Endometrium (tissue), 2 donors: ENCODE measurements around the gene TENM4.

Experiments
- FAIRE-seq: peaks from 2 replicates; lab custom pipeline; 2012; peaks lifted over from hg19 to GRCh38; lab: Jason Lieb, UNC
- donor health status: control.
- donor health status: control.

TENM4 gene

DNA sequence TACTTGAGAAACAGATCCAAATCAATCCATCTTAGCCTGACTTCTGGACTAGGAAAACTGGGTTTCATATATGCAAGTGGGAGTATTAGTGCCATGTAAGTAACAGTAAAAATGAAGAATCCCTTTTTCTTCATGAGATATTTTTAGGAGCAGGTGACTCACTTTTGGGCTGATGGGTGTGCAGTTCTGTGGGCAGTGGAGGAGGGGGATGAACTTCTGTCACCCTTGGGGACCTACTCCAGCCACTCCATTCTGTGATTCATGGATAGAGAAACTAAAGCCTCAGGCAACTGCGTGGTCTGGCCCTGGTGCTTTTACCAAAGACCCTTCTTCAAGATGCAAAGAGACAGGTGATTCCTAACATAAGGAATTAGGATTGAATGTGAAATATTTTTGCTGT is 657.5 kb downstream of the TENM4 start:
- no peak for FAIRE-seq

DNA sequence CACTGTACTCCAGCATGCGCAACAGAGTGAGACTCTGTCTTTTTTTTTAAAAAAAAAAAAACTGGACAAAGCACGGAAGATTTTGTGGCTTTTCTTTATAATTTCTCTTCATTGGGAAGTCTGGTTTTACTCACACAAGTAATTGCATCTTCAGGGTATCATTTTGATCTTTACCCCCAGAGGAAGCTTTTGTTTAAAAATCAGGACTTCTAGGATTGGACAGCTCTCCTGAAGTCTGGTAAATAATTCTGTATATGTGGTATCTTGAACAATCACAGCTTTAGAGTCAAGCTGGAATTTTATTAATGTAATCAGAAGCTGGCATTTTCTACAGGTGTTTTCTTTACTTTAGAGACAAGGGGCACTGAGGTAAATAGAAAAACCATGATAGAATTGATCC is 658.1 kb downstream of the TENM4 start:
- FAIRE-seq: no peak

DNA sequence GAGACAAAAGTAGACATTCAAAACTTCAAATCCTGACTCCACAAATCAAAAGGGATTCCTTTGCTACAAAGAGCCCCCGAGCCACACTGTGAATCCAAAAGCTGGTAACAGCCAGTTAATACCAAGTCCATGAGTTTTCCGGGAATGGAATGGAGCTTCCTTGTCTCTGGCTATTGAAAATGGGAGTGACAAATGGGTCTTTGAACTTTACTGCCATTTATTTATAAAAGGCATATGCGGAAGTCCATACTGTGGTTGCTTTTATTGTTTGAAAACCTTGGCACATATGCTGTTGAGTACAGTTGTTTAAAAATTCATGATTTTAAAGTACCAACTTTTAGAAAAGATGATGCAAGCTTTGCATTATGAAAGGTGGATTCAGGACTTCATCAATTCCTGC is 659.9 kb downstream of the TENM4 start:
- no peak for FAIRE-seq

DNA sequence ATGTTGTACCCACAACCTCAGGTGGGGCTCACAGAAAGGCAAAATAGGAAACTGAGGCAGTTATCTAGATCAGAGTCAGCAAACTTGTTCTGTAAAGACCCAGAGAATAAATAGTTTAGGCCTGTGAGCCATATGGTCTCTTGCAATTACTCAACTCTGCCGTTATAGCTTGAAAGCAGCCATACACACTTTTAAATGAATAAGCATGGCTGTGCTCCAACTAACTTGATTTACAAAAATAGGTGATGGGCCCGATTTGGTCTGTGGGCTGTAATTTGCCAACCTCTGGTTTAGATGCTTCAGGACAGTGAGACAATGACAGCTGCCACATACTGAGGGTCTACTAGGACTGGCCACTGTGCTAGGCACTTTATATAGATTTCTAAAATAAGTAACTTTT is 667.3 kb downstream of the TENM4 start:
- FAIRE-seq: no peak

DNA sequence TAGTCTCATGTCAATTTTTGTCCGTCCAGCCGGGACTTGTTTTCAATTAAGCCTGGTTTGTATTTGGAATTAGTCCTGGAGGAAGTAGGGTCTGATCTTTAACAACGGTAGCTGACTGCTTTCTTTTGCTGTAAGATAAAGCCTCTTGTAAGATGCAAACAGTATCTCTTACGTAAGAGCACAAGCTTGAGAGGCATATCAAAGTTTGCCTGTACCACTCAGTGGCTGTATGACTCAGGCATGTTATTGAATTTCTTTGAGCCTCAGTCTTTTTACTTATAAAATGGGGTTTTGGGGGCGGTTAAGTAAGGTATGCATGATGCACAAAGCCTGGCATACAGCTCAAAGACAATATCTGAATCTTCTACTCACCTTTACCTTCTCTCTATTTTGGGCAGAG is 667.8 kb downstream of the TENM4 start:
- no peak for FAIRE-seq

DNA sequence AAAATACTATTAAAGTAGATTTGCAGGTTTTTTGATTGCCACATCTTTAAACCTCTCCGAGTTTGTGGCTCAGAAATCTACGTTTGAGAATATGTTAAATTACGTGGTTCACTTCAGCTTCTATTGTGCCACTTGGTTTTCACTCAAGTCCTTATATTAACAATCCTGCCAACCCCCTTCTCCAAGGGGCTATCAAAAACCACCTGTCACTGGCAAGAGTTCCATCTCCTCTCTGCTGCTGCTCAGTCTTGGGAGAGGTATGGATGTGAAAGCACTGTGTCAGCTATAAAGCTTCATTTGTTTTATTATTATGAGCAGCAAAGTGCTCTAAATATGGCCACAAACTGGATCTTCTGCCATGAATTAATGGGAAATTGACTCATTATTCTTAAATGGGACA is 668.6 kb downstream of the TENM4 start:
- FAIRE-seq: no peak

DNA sequence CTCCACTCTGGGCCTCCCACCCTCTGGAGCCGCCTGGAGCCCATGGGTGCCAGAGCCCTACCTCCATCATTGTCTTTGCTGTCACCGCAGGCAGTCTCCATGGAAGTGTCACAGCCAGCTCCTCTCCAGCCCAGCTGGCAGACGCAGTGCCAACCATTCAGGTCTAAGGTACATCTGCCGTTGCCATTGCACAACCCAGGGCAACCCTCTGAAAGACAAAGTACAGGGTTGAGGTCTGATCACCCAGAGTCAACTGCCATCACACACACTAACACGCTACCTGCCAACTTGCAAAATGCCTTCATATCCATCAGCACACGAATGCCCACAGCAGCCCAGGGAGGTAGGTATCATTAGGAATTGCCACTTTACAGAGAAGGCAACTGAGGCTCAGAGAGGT is 669.9 kb downstream of the TENM4 start:
- no peak for FAIRE-seq

DNA sequence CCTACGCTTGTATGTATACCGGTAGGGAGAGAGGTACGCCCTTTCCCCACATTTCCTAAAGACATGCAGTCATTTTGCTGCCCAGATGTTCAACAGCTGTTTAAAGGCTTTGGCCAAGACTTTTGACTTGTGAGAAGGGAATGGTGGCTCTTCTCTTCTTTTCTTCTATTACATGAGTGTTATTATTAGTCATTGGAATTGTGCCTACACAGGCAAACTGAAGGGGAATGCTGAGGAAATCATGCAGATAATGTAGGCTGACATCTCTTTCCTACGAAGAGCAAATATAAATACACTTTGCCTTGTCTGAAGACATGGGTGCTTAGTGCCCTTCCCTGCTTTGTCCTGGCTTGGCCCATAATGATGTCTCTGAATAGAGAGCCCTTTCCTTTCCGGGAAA is 671.9 kb downstream of the TENM4 start:
- no peak for FAIRE-seq

DNA sequence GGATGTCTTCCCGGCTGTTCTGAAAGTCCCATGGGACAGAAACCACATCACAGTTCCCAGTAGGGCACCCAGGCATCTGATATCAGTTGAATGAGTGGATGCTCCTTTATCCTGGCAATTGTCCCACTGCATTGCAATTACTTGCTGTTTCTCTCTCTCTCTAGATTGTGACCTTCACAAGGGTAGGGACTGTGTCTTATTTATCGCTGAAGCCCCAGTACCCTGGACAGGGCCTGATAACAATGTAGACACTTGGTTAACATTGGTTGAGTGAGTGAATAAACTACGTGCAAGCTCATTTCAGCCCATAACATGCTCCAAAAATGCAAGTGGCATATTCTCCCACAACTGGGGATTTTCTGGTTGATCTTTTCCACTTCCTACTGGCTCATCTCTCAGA is 672.5 kb downstream of the TENM4 start:
- no peak for FAIRE-seq

DNA sequence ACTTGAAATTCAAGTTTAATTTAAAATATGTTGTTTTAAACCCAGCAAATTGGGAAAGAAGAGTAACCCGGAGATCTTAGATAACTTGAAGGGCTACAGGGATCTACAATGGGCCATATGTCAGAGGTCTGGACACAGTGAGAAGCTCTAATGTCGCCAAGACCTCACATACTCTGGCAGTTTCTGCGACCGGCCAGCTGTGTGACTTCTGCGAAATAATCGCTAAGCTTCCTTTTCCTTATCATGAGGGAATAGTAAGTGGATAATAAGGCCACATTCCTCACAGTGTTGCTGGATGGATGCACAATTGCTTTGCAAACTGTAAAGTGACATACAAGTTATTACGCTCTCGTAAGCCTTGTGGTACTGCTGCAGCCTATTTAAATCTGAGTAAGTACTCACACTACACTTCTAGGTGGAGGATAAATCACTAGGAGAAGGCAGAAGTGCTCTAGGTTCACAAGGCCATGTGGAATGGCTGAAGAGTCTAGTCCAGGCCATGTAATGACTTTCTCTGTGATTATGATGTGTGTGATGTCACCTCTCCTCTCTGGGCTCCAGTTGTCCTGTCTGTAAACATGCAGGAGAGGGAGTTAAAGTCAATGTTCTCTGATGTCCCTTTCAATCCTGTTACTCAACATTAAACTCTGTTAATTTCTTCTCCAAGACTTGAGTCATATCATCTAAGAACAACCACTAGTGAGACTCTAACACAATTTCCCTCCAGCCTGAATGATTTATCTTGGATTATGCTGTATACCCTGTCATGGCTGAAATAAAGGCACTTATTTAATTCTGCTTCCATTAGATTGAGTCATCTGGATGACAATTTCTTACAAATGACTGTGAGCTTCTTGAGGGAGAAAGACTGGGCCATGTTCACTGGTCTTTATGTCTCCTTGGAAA is 673.5 kb downstream of the TENM4 start:
- no peak for FAIRE-seq

DNA sequence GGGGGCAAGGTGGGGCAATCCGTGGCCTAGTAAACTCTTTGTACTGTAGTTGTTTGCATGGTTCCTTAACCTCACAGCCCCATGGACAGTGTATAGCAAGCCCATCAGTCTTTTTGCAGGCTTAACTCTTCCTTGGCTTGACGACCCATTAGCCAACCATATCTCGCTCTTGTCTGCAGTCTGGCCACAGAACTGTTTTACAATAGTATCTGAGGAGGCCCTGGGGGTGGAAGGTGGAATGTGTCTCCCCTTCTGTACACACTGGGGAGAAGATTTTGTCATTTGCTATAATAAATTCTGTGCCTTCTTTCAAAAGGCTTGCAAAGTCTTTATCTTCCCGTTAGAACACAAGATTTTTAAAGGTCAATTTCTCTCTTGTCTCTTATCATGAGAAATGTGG is 675.9 kb downstream of the TENM4 start:
- FAIRE-seq: no peak

DNA sequence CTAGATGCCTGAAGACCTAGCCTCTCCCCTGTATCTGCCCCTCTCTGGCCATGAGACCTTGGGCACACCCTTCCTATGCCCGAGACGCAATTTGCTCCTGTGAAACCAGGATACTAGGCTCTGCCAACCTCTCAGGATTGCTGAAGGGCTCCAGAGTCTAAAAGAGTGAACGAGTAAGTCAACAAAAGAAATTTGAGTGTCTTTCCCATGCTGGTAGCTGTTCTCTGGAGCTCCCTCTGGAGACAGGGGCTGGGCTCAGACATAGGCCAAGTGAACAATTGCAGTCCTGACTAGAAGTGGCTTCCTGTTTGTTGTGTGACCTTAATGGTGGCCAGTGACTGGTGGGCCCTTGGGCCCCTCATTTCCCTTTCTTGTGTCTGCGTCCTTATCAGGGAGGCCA is 677.2 kb downstream of the TENM4 start:
- FAIRE-seq: no peak

DNA sequence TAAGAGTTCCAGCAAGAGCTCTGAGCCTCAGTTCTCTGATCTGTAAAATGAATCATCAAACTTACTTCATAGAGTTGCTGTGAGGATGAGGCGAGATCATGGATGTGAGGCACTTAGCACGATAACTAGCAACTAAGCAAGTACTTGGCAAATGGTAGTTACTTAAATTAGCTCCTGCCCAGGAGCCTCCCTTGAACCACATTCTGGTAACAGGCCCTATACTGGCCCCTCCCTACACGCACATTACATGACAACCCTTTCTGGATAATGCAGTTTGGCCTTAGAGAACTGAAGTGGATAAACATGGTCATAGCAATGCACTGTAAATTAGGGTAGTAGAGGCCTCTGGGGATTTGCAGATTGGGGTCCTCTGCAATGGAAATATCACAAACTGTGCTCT is 678.7 kb downstream of the TENM4 start:
- FAIRE-seq: no peak

DNA sequence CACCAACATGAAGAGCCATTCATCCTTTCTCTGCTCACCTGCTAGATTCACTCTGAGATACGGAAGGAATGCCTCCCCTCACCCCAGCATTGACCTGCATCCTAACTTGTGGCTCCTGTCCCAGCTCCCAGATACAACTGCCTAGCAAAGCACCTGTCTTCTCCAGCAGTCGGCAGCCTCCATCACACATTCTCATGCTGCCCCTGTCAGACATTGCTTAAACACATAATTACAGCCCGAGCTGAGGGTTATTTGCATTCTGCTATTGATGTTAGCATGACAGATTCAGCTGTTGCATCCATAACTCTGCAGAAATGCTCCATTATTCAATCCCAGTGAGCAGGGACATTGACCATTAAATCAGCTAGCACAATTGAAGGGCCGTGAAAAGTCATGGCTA is 681.8 kb downstream of the TENM4 start:
- no peak for FAIRE-seq

DNA sequence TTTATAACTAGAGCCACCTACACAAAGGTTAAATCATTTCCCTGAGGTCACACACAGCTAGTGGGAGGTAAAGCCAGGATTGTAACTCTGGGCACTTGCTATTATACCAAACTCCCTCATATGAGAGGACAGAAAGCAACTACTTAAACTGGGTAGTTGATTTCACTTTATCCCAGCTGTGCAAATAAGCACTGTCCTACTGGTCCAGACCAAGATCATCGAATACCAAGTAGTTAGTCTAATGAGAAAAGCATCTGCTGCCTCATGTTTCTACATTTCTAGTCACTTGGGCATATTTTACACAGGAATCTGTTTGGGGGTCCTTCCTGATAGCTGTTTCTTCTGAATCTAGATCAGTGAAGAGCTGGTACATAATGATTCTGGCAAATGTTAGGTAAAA is 687.5 kb downstream of the TENM4 start:
- FAIRE-seq: no peak

DNA sequence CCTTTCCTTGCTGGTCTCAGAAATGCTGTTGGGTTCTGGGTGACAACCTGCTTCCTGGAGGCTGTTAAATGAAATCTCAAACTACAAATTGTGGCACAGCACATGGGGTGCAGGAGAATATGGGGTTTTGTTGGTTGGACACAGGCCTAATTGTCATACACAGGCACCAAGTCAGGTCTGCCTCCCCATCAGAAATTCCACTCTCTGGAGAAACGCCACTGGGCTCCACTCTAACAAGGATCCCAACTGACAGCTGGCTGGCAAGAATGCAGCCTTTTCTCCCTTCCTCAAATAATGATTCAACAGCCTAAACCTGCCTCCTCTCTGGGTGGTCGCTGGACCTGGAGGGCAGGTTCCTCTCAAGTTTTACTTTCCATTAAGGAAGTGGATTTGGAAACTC is 688.3 kb downstream of the TENM4 start:
- no peak for FAIRE-seq

DNA sequence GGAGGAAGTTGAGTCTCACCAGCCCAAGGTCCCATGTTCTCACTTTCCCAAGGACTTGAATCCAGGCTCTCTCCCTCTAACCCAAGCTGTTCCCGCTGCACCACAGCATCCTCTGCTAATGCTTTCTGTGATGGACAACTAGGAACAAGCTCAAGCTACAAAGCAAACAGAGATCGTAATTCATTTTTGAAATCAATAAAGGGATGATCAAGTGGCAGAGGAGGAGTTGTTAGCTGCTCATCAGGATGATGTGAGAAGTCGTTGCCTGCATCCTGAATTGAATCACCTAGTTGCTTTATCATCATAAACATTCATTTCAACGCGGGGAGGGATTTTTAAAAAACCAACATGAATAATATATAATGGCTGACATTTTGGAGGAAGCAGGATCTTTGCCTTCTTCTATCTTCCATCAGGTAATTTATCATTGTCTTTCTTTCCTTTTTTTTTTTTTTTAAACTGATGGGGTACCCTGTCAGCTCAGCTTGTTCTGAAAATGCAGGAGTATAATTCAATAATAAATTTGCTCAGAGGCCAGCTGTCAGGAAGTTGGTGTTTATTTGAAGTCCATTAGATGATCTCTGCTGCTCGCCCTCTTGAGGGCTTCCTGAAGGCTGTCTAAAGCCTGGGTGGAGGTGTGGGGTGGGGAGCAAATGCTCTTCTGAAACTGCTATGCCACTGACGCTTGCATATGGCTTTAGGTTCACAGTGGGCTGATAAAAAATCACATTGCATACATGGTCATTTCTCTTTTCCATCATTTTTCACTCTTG is 691.7 kb downstream of the TENM4 start:
- FAIRE-seq: no peak

DNA sequence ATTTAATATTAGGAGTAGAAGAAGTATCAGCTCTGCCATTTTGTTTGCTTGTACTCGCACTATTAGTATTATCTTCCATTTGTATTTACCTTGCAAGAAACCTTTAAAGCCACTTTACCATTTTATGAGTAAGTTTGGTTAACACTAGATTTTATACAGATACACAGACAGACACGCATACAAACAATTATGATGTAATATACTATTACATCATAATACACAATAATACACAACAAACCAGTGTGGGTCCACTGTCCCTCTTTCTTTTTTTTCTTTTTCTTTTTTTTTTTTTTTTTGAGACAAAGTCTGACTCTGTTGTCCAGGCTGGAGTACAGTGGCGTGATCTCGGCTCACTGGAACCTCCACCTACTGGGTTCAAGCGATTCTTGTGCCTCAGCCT is 695.9 kb downstream of the TENM4 start:
- no peak for FAIRE-seq

DNA sequence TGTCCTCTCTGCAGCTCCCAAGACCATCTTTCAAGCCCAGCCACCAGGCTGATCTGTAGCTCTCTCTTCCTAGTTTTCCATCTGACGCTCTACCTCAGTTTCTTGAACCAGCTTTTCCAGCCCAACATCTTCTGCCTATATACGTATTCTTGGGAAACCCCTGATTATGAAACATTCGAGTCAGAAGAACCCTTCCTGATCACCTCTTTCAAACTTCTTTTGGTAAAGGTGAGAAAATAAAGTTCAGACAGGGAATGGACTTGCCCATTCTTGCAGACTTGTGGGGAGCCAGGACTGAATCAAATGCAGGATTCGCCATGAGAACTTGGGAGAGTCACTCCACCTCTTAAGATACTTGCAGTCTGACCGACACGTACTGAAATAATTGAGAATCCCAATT is 696.6 kb downstream of the TENM4 start:
- no peak for FAIRE-seq

DNA sequence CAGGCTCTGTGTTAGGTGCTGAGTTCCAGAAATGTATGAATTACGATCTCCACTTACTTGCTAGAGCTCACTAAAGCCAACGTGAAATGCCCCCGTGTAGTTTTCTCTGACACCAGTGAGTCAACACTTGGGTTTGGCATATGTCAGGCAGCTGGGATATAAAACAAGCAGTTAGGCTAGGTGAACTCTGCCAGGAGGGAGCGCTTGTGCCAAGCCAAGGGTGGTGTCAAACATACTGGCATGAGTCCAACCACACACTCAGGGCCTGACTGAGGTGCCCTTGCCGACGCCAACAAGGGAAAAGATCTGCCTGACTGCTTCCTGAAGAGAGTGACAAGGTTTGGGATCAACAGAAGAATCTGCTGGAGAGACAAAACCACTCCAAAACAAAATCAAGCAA is 698.4 kb downstream of the TENM4 start:
- no peak for FAIRE-seq

DNA sequence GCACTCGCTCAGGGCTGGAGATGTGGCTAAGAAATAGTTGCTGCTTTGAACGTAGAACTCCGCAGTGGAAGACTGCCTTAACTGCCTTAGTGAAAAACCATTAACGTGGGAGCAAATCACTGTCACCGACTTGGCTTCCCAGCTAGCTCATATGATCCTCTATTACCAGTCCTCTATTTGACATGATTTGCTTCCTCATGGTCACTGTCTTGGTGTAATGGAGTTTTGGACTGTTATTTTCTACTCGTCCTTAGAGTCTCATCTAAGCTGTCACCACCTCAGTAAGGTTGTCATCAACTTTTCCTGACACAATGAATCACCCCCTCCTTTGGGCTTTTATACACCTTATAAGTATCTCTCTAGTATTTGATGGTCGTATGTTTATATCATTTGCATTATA is 699.1 kb downstream of the TENM4 start:
- FAIRE-seq: no peak

DNA sequence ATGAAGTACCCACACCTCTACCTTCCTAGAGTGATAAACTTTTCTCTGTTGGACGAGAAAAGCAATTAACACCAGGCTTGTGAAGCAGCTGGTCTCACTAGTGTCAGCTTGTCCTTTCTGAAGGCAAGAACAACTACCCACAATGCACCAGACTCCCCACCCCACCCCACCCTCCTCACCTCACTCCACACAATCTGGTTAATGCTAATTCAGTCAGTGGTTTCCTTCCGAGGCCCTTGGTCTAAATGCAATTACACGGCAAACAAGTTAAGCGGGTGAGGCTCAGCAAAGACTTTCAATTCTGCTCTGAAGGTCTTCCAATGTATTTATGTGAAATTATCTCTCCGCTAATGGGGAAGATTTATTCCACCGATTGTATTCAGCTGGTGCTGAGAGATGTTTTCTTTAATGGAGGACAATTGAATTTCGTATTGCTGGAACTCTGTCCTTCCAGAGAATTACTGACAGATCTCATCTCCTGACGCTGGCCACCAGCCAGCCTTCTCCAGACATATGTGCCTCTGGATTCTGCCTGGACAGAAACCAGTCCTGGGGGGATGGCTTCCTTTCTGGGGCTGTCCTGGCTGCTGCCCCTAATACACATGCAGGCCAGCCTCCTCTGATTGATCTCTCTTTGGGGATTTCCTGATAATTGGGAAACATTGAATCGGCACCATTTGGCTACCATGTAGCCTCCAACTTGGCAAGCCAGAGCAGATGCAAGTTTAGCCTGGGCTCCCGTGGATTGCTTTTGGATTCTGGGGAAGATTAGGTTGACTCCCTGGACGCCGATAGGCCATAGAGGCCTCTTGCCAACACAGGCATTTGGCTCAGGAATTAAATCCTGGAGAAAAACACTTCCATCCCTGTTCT is 700.4 kb downstream of the TENM4 start:
- no peak for FAIRE-seq

DNA sequence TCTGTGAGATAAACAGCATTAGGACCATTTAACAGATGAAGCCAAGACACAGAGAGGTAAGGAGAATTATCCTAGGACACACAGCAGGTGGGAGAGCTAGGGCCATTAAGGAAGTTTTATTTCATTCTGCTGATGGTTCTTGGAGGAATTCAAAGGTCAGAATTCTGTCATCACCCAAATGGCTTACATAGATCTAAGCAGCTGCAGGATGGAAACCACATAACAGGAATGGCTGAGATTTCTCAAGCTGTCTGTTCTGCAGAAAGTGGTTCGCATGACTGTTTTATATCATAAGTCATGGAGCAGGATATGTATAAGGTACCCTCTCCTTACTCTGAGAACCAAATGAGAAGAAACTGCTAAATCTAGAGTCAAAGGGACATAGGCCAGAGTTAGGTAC is 702.9 kb downstream of the TENM4 start:
- no peak for FAIRE-seq
